H9 (cell line): ENCODE data around the gene PPP1R2C. TPM values are rescaled to one million over a fixed set of nuclear protein-coding genes. Genes with fewer than 3 reads are reported as not detected.

Experiments used
- DNase-seq: peaks from one replicate; pipeline ENCODE4 v3.0.0-alpha.2; 2017
- H2AFZ ChIP-seq: one replicate; pipeline ENCODE4 v1.6.1; 2013; ENCODE audit warnings: mild to moderate bottlenecking, low read length, control low read depth, moderate library complexity
- H2AK5ac ChIP-seq: 2 replicates; pipeline ENCODE4 v1.6.1; 2013; ENCODE audit warnings: low read length, control low read depth, mixed read lengths; ENCODE audit not compliant: insufficient read length
- H2BK120ac ChIP-seq: one replicate; pipeline ENCODE4 v1.6.1; 2013; ENCODE audit warnings: low read depth, mild to moderate bottlenecking, low read length, control low read depth, inconsistent platforms; ENCODE audit not compliant: poor library complexity, severe bottlenecking
- H2BK12ac ChIP-seq: 2 replicates; pipeline ENCODE4 v1.6.1; 2013; ENCODE audit warnings: low read length, control low read depth, mixed read lengths, low read depth; ENCODE audit not compliant: insufficient read length
- H2BK15ac ChIP-seq: 2 replicates; pipeline ENCODE4 v1.6.1; 2013; ENCODE audit warnings: low read depth, low read length, control low read depth
- H2BK20ac ChIP-seq: one replicate; pipeline ENCODE4 v1.6.1; 2013; ENCODE audit warnings: low read depth, mild to moderate bottlenecking, low read length, control low read depth, inconsistent platforms; ENCODE audit not compliant: poor library complexity, severe bottlenecking
- H2BK5ac ChIP-seq: 2 replicates; pipeline ENCODE4 v1.6.1; 2013; ENCODE audit warnings: low read length, control low read depth, mixed read lengths; ENCODE audit not compliant: insufficient read length
- H3K14ac ChIP-seq: 2 replicates; pipeline ENCODE4 v1.6.1; 2013; ENCODE audit warnings: low read length, control low read depth; ENCODE audit not compliant: insufficient read depth
- H3K18ac ChIP-seq: 2 replicates; pipeline ENCODE4 v1.6.1; 2013; ENCODE audit warnings: low read depth, mild to moderate bottlenecking, mixed read lengths, low read length, control low read depth; ENCODE audit not compliant: insufficient read length
- H3K23ac ChIP-seq: 2 replicates; pipeline ENCODE4 v1.6.1; 2013; ENCODE audit warnings: low read length, control low read depth, mixed read lengths, low read depth; ENCODE audit not compliant: insufficient read length
- H3K23me2 ChIP-seq: 2 replicates; pipeline ENCODE4 v1.6.1; 2013; ENCODE audit warnings: low read depth, mild to moderate bottlenecking, mixed read lengths, low read length, control low read depth; ENCODE audit not compliant: insufficient read length, poor library complexity, severe bottlenecking
- H3K27ac ChIP-seq: 2 replicates; pipeline ENCODE4 v1.5.1; 2013; ENCODE audit warnings: low read length, control low read depth, mixed read lengths, low read depth; ENCODE audit not compliant: insufficient read length
- H3K27me3 ChIP-seq: 2 replicates; pipeline ENCODE4 v1.6.1; 2013; ENCODE audit warnings: low read length, control low read depth, inconsistent platforms; ENCODE audit not compliant: insufficient read depth
- H3K4ac ChIP-seq: 2 replicates; pipeline ENCODE4 v1.6.1; 2013; ENCODE audit warnings: low read depth, mild to moderate bottlenecking, control low read depth, inconsistent platforms, low read length, moderate library complexity
- H3K4me1 ChIP-seq: 2 replicates; pipeline ENCODE4 v1.6.1; 2013; ENCODE audit warnings: low read length, control low read depth, inconsistent platforms; ENCODE audit not compliant: insufficient read depth
- H3K4me2 ChIP-seq: 2 replicates; pipeline ENCODE4 v1.6.1; 2013; ENCODE audit warnings: low read length, control low read depth, mixed read lengths; ENCODE audit not compliant: insufficient read length, insufficient read depth
- H3K56ac ChIP-seq: 2 replicates; pipeline ENCODE4 v1.6.1; 2013; ENCODE audit warnings: low read depth, mild to moderate bottlenecking, mixed read lengths, low read length, control low read depth; ENCODE audit not compliant: insufficient read length
- H3K79me1 ChIP-seq: 2 replicates; pipeline ENCODE4 v1.6.1; 2013; ENCODE audit warnings: low read depth, mild to moderate bottlenecking, moderate library complexity, low read length, control low read depth, inconsistent platforms; ENCODE audit not compliant: insufficient read depth, poor library complexity, severe bottlenecking
- H3K79me2 ChIP-seq: 2 replicates; pipeline ENCODE4 v1.6.1; 2013; ENCODE audit warnings: low read length, control low read depth, inconsistent platforms; ENCODE audit not compliant: insufficient read depth
- H3K9ac ChIP-seq: 2 replicates; pipeline ENCODE4 v1.6.1; 2013; ENCODE audit warnings: low read length, control low read depth, mixed read lengths; ENCODE audit not compliant: insufficient read length; ENCODE audit errors: extremely low read depth
- H3K9me3 ChIP-seq: one replicate; pipeline ENCODE4 v1.6.1; 2013; ENCODE audit warnings: low read depth, low read length, inconsistent platforms; ENCODE audit not compliant: control insufficient read depth
- H3T11ph ChIP-seq: one replicate; pipeline ENCODE4 v1.6.1; 2013; ENCODE audit warnings: mild to moderate bottlenecking, low read length, control low read depth, inconsistent platforms
- H4K20me1 ChIP-seq: one replicate; pipeline ENCODE4 v1.6.1; 2013; ENCODE audit not compliant: control insufficient read depth, insufficient read length, insufficient read depth
- H4K5ac ChIP-seq: 2 replicates; pipeline ENCODE4 v1.6.1; 2013; ENCODE audit warnings: low read depth, mild to moderate bottlenecking, mixed read lengths, low read length, control low read depth; ENCODE audit not compliant: insufficient read length
- H4K8ac ChIP-seq: replicated peaks from 2 replicates; pipeline ENCODE4 v1.6.1; 2013; ENCODE audit warnings: low read length, control low read depth, mixed read lengths, low read depth; ENCODE audit not compliant: insufficient read length
- H4K91ac ChIP-seq: 2 replicates; pipeline ENCODE4 v1.6.1; 2013; ENCODE audit warnings: low read depth, mild to moderate bottlenecking, moderate library complexity, mixed read lengths, low read length, control low read depth; ENCODE audit not compliant: insufficient read length
- H3K27ac Mint-ChIP-seq, 3 experiments: 2 replicates in 2 of 3; 3 replicates in 1 of 3; pipeline ENCODE4 v1.8.0; 2020 to 2021; ENCODE audit warnings: mixed read lengths in 3 of 3, mild to moderate bottlenecking in 1 of 3, moderate library complexity in 1 of 3
- H3K27me3 Mint-ChIP-seq: 2 replicates; pipeline ENCODE4 v1.8.0; 2021; ENCODE audit warnings: low read depth, mild to moderate bottlenecking, moderate library complexity, mixed read lengths
- H3K36me3 Mint-ChIP-seq, 3 experiments: 2 replicates in 2 of 3; 3 replicates in 1 of 3; pipeline ENCODE4 v1.8.0; 2020 to 2021; ENCODE audit warnings: low read depth in 3 of 3, mixed read lengths in 3 of 3; ENCODE audit not compliant: insufficient read depth in 1 of 3
- H3K4me1 Mint-ChIP-seq, 2 experiments: 2 replicates each; pipeline ENCODE4 v1.8.0; 2020; ENCODE audit warnings: mixed read lengths in 2 of 2
- H3K4me3 Mint-ChIP-seq, 2 experiments: 2 replicates in 1 of 2; 3 replicates in 1 of 2; pipeline ENCODE4 v1.8.0; 2020 to 2021; ENCODE audit warnings: mild to moderate bottlenecking in 2 of 2, mixed read lengths in 2 of 2, moderate library complexity in 1 of 2
- H3K9me3 Mint-ChIP-seq, 2 experiments: 2 replicates in 1 of 2; 3 replicates in 1 of 2; pipeline ENCODE4 v1.8.0; 2020; ENCODE audit warnings: mild to moderate bottlenecking in 2 of 2, mixed read lengths in 2 of 2, moderate library complexity in 1 of 2
- WGBS: extraction: QIAGEN DNeasy Blood & Tissue Kit; methylation state at CpG from one replicate; pipeline ENCODE4 v1.1.7; 2013; ENCODE audit warnings: missing lambda C conversion rate, low lambda C conversion rate, mixed read lengths; ENCODE audit not compliant: insufficient read length; ENCODE audit errors: extremely low coverage; 5-methylcytosine and 5-hydroxymethylcytosine counted together
- total RNA-seq: library from RNA; stranded (reverse); gene quantifications from 2 replicates; pipeline ENCODE4 v1.2.1, GENCODE V29; 2021
- TF ChIP-seq, protein P1 (sequence below): fragments of 200-600 bp; sonication (generic); conservative IDR thresholded peaks from 3 replicates; pipeline ENCODE4 v1.8.0; 2021; ENCODE audit warnings: antibody characterized with exemption, mild to moderate bottlenecking

The PPP1R2C gene
- total RNA-seq, 1 experiment from 2014 or later: not detected

GRCh38 chrX:42732506-42732905, 45.5 kb downstream of the PPP1R2C start:
- Histone ChIP-seq H4K8ac (no peak overlapping the region), H4K91ac (no peak overlapping the region), H2BK120ac (no peak overlapping the region), H3K4ac (no peak overlapping the region), H3K9me3 (no peaks in the 10 kb centered on the region), H3K9ac (no peak overlapping the region), H3K79me2 (no peaks in the 10 kb centered on the region), H2BK5ac (no peak overlapping the region), H2BK20ac (no peak overlapping the region), H3K23me2 (no peaks in the 10 kb centered on the region), H3K27me3 (no peaks in the 10 kb centered on the region), H2AFZ (no peak overlapping the region), H4K20me1 (no peaks in the 10 kb centered on the region), H3K18ac (no peak overlapping the region), H2BK15ac (no peak overlapping the region), H3K23ac (no peak overlapping the region), H3K27ac (no peak overlapping the region), H3K56ac (no peak overlapping the region), H3K4me1 (no peaks in the 10 kb centered on the region), H3T11ph (no peak overlapping the region), H4K5ac (no peak overlapping the region), H3K79me1 (no peaks in the 10 kb centered on the region), H3K4me2 (no peak overlapping the region), H3K14ac (no peak overlapping the region), H2AK5ac (no peak overlapping the region), H2BK12ac (no peak overlapping the region)
- Mint-ChIP-seq H3K36me3 (peaks cover 8 to 17% (median 11%) of the 10 kb centered on the region in 3 experiments), H3K27me3 (peaks cover 1% of the 10 kb centered on the region; the same call in 1 of the 2 replicates), H3K4me1 (no peaks in the 10 kb centered on the region), H3K27ac (no peak overlapping the region; a peak in 1 of 7 replicates), H3K9me3 (peaks cover 15 to 42% of the 10 kb centered on the region in 2 experiments), H3K4me3 (no peak overlapping the region)
- WGBS: no CpG with 5 or more reads among the region's 3 CpGs
- no peak for DNase-seq
- TF ChIP-seq, protein P1, sequence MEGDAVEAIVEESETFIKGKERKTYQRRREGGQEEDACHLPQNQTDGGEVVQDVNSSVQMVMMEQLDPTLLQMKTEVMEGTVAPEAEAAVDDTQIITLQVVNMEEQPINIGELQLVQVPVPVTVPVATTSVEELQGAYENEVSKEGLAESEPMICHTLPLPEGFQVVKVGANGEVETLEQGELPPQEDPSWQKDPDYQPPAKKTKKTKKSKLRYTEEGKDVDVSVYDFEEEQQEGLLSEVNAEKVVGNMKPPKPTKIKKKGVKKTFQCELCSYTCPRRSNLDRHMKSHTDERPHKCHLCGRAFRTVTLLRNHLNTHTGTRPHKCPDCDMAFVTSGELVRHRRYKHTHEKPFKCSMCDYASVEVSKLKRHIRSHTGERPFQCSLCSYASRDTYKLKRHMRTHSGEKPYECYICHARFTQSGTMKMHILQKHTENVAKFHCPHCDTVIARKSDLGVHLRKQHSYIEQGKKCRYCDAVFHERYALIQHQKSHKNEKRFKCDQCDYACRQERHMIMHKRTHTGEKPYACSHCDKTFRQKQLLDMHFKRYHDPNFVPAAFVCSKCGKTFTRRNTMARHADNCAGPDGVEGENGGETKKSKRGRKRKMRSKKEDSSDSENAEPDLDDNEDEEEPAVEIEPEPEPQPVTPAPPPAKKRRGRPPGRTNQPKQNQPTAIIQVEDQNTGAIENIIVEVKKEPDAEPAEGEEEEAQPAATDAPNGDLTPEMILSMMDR: no peak
